CD4-positive, alpha-beta T cell treated with Interleukin-2 at 100 ng/mL for 4 hours (primary cell): Measurements from ENCODE around the gene ABHD1.

Experiments used
- DNase-seq: peaks from one replicate; pipeline ENCODE4 v3.0.0-alpha.2; 2020; ENCODE audit warnings: low spot score

ABHD1 gene

GRCh38 chr2:27136751-27137150 lies 13.1 kb downstream of the ABHD1 start:
- DNase-seq: no peak

- no peak for DNase-seq
Measured at GRCh38 chr2:27137322-27137935, 13.8 kb downstream of the ABHD1 start.

- DNase-seq: no peak
Measured at GRCh38 chr2:27138111-27138510, 14.5 kb downstream of the ABHD1 start.

GRCh38 chr2:27139310-27139709 lies 15.7 kb downstream of the ABHD1 start, which contains the start of gene PRR30:
PRR30 (minus strand) TSS chr2:27139410; CDS start chr2:27138329, 1,081 bp downstream.
- DNase-seq: no peak

GRCh38 chr2:27143285-27143684 lies 19.7 kb downstream of the ABHD1 start:
- no peak for DNase-seq

GRCh38 chr2:27145682-27146081 lies 22.1 kb downstream of the ABHD1 start:
- DNase-seq: no peak

GRCh38 chr2:27147935-27148334 lies 24.3 kb downstream of the ABHD1 start:
- no peak for DNase-seq

GRCh38 chr2:27148801-27149439 lies 25.3 kb downstream of the ABHD1 start, which contains the start of gene TCF23:
TCF23 (plus strand) TSS chr2:27149004; CDS start chr2:27149134, 130 bp downstream.
- no peak for DNase-seq

- DNase-seq: no peak
Measured at GRCh38 chr2:27149570-27150405, 26.2 kb downstream of the ABHD1 start.

- no peak for DNase-seq
Measured at GRCh38 chr2:27150639-27151230, 27.1 kb downstream of the ABHD1 start.

- no peak for DNase-seq
Measured at GRCh38 chr2:27152102-27152795, 28.6 kb downstream of the ABHD1 start.

GRCh38 chr2:27152796-27153464 lies 29.3 kb downstream of the ABHD1 start:
- DNase-seq: no peak

- no peak for DNase-seq
Measured at GRCh38 chr2:27154488-27154887, 30.9 kb downstream of the ABHD1 start.

GRCh38 chr2:27155069-27155520 lies 31.5 kb downstream of the ABHD1 start:
- no peak for DNase-seq

GRCh38 chr2:27158468-27158867 lies 34.9 kb downstream of the ABHD1 start:
- no peak for DNase-seq

GRCh38 chr2:27159271-27159670 lies 35.7 kb downstream of the ABHD1 start:
- DNase-seq: no peak

- no peak for DNase-seq
Measured at GRCh38 chr2:27160191-27160590, 36.6 kb downstream of the ABHD1 start.

GRCh38 chr2:27162151-27163121 lies 38.8 kb downstream of the ABHD1 start:
- DNase-seq: no peak

GRCh38 chr2:27164960-27165763 lies 41.5 kb downstream of the ABHD1 start:
- DNase-seq: no peak
